Right renal cortex interstitium (tissue), 3 donors: ENCODE data around the gene ELANE. TPM values are rescaled to one million over a fixed set of nuclear protein-coding genes. Genes with fewer than 3 reads are reported as not detected.

Experiments used
- DNase-seq, 3 donors: peaks; one replicate each; pipeline ENCODE4 v3.0.0-alpha.2; 2013; ENCODE audit warnings: low read depth in 3 of 3, low spot score in 2 of 3
- polyA plus RNA-seq, 3 donors: library from polyadenylated mRNA; unstranded; fragments of 120-200 nt; gene quantifications; one replicate each; pipeline ENCODE4 v1.2.1, GENCODE V29; 2013; ENCODE audit not compliant: insufficient read length in 3 of 3

Gene ELANE
- polyA plus RNA-seq, 3 donors = 0.29 to 0.51 TPM; not detected in 1

DNA sequence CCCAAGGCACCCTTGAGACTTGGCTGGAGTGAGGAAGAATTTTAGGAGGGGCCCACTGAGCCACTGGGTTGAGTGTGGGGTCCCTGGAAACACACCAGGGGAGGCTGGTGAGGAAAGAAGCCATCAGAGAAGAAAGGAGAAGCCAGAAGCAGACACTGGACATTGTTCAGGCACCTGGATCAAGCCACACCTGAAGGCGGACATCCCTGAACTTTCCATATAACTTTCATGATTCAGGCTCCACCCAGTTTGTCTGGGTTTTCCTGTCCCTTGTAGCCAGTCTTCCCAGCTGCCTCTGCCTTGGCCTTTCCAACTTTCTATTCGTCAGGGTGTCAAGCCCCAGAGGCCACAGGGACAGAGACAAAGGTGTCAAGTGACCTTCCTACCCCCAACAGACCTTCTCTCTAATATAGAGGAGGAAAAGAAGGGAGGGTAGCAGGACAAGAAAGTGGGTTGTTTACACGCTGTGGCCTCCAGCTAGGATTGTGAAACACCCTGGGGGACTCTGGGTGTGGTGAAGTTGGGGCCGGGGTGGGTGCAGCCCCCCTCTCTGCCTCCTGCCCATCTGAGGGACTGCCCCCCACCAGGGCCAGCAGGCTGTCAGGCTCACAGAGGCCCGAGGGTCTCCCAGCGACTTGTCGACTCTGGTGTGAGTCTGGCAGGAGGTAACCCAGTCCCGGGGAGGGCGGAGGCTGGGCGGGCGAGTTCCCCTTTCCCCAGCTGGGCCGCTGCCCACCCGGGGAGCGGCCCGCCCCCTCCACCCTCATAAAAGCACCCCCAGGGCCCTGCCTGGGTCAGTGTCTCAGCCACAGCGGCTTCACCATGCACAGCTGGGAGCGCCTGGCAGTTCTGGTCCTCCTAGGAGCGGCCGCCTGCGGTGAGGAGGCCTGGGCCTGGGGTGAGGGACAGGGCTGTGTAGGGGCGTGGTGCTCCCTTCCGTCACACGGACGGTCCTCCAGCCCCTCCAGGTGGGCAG lies 7.1 kb downstream of the ELANE start, which contains the start of gene CFD:
Gene CFD (plus strand): TSS at position 797 of the 976 bp plus-strand sequence. CDS start 26 bp downstream, at position 823.
- DNase-seq = no peak

DNA sequence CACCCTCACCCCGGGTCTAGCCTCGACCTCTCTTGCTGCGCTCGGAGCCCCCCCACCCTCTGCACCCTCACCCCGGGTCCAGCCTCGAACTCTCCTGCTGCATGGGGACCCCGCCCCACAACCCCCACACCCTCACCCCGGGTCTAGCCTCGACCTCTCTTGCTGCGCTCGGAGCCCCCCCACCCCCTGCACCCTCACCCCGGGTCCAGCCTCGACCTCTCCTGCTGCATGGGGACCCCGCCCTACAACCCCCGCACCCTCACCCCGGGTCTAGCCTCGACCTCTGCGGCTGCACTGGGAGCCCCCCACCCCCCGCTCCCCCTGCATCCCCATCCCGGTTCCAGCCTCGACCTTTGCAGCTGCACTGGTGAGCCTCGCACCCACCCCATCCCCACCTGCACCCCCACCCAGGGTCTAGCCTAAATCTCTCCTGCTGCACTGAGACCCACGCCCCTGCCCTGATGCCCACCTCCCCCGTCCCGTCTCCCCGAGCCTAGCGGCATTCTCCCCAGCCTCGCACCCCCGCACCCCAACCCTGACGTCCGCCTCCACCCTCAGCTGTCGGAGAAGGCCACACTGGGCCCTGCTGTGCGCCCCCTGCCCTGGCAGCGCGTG lies 9.1 kb downstream of the ELANE start:
- no peak for DNase-seq

DNA sequence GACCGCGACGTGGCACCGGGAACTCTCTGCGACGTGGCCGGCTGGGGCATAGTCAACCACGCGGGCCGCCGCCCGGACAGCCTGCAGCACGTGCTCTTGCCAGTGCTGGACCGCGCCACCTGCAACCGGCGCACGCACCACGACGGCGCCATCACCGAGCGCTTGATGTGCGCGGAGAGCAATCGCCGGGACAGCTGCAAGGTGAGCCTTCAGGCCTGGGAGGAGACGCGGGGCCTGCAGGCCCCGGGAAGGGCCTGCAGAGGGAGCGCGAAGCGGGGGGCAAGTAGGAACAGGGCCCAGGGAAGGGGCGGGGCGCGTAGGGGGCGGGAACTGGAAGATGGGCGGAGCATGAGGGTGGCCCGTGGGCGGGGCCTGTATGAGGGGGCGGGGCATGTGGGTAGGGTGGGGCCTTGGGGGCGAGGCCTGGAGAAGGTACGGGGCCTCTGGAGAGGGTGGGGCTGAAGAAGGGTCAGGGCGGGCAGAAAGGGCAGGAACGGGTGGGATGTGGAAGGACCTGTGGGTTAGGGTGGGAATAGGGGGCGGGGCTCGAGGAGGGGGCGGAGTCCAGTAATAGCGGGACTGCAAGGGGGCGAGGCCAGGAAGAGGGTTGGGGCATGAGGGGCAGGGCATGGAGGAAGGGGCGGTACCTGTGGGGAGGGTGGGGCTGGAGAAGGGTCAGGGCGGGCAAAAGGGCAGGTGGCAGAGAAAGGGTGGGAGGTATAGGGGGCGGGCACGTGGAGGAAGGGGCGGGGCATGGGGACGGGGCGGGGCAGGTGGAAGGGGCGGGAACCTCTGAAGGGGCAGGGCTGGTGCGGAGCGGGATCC lies 9.9 kb downstream of the ELANE start:
- no peak for DNase-seq

DNA sequence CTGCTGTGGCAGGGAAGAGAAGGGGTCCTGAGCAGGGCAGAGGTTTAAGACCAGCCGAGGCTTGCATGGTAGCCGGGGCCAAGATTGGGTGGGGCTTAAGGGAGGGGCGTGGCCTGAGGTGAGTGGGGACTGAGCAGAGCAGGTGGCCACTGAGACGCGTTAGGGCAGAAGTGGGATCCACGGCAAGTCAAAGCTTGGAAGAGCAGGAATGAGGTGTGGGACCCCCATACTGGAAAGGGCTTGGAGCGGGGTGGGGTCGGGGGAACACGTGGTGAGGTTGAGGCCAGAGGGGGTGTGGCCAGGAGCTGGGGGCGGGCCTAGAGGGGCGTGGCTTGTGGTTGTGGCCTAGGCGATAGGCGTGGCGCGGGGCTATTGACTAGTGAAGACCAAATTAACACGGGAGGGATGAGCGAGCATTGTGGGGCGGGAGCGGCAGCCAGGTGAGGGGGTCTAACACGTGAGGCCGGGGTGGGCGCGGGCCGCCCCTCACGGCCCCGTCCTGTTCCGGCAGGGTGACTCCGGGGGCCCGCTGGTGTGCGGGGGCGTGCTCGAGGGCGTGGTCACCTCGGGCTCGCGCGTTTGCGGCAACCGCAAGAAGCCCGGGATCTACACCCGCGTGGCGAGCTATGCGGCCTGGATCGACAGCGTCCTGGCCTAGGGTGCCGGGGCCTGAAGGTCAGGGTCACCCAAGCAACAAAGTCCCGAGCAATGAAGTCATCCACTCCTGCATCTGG lies 10.6 kb downstream of the ELANE start:
- no peak for DNase-seq

DNA sequence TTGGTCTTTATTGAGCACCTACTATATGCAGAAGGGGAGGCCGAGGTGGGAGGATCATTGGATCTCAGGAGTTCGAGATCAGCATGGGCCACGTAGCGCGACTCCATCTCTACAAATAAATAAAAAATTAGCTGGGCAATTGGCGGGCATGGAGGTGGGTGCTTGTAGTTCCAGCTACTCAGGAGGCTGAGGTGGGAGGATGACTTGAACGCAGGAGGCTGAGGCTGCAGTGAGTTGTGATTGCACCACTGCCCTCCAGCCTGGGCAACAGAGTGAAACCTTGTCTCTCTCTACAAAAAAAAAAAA lies 11.2 kb downstream of the ELANE start:
- DNase-seq = no peak

DNA sequence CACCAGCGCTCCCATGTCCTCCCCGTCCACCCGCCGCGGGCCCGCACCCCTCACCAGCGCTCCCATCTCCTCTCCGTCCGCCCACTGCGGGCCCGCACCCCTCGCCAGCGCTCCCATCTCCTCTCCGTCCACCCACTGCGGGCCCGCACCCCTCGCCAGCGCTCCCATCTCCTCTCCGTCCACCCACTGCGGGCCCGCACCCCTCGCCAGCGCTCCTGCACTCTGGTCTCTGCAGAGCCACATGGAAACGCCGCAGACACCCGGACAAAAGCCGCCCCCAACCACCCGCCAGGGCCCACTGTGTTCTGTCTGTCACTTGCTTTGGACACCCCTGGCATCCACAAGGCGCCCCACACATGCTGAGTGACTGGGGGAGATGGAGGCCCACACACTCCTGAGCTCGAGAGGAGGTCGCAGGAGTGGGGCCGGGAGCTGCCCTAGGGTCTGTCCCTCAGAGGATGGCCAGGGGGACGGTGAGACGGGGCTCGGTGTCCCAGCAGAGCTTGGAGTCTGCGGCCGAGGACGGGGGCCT lies 14.7 kb downstream of the ELANE start:
- no peak for DNase-seq

DNA sequence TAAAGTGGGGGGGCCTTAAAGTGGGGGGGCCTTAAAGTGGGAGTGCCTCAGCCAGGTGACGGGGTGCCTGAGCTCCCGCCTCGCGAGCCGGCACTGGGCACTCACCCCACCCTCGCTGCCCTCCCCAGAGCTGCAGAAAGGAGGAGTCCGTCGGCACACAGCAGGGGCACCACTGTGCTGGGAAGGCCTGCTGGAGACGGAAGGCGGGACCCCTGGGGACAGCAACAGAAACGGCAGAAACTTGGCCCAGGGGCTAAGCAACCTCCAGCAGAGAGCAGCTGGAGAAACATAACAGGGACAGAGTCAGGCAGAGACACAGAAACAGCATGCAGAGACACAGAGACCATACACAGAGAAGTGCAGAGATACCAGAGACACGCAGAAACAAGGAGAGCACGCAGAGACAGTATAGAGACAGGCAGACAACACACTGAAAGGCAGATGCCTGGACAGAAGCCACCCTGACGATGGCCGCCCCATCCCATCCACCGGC lies 15.2 kb downstream of the ELANE start:
- DNase-seq = no peak

DNA sequence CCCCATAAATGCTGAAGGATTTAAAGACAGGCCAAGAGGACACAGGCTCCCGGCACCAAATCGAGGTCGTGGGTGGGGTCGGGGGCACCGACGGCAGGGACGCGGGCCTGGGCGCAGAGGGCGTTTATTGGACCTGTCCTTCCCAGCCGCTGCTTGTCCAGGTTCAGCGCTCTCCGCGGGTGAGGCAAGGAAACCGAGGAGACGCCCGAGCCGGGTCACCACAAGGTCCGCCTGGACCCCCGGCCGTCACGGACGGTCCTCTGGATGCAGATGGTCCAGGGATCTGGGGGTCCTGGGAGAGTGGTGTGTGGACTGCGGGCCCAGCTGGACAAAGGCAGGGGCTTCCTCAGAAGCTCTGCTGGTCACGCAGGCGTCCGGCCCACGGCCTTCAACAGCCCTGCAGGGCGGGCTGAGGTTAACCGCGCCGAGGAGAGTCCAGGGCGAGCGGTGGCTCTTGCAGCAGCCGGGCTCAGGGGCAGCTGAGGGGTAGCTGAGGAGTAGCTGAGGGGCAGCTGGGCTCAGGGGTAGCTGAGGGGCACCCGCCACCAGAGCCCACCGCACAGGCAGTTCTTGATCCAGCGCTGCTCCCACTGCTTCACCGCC lies 15.9 kb downstream of the ELANE start:
- no peak for DNase-seq

DNA sequence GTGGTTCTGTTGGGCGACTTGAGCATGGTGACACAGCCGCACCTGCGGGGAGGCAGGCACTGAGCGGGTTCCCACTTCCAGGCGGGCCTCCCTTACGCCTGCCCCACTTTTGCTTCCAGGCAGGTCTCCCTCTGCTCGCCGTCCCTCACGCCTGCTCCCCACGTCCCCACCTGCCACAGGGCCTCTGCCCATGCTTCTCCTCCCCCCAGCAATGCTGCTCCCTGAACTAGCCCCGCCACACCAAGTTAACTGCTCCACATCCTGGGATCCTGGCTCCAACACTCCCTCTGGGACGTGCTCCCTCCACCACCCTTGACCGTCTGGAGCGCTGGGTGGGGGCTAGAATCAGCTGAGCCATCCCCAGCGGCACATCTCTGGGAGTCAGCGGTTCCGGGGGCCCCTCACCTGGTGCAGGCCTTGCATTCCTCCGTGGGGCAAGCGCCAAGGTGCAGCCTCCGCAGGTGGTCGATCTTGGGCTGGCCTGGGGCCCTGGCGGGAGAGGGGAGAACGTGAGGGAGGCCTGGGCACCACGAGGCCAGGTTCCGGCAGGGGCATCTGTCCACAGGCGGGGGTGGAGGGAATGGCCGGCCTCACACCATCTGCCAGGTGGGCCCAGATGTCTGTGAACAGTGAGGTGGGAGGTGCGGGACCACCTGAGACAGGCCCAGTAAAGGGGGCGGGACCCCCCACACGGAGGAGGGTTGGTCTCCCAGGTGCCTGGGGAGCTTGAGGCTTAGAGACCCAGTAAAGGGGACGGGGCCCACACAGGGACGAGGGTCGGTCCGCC lies 16.5 kb downstream of the ELANE start:
- no peak for DNase-seq

DNA sequence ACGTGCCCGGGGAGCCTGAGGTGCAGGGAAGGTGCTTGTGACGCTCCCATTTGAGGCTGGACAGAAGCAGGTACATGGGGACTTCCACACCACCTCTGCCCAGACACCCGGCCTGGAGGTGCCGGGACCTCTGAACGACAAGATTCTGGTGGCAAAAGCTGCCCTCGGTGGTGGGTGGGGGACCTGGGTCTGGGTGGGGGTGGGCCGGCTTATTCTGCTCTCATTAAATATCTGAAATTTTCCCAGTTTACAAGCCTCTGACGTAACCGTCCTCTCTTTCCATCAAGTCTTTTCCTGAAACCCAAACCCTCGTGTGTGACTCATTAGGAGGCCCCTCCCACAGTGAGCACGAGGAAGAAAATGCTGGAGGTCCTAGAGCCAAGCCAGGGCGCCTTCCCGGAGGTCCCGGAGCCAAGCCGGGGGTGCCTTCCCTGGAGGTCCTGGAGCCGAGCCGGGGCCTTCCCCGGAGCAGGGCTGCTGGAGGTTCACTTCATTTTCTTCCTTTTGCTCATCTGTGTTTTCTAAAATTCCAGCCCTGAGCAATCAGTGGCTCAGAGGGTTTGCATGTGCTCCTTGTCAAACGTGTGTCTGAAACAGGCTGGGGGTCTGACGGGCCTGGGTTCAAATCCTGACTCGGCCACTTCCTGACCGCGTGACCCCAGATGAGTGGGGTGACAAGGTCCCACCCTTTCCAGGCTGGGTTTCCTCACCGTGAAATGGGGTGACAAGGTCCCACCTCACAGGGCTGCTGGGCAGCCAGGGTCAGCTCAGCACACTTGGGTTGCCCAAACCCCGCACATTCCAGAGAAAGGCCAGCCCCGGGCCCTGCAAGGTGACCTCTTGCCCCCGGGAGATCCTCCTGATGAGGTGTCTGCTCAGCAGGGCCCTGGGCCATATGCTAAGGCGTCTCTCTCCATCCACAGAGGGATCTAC lies 17.4 kb downstream of the ELANE start:
- DNase-seq = no peak

DNA sequence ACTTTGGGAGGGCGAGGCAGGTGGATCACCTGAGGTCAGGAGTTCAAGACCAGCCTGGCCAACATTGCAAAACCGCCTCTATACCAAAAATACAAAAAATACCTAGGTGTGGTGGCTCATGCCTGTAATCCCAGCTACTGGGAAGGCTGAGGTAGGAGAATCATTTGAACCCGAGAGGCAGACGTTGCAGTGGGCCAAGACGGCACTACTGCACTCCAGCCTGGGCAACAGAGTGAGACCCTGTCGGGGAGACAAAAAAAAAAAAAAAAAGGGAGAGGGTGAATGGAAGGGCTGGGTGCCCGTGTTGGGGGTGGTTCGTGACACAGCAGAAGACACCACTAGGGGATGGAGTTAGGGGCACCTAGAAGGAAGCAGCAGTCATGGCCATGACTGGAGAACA lies 18.2 kb downstream of the ELANE start:
- no peak for DNase-seq

DNA sequence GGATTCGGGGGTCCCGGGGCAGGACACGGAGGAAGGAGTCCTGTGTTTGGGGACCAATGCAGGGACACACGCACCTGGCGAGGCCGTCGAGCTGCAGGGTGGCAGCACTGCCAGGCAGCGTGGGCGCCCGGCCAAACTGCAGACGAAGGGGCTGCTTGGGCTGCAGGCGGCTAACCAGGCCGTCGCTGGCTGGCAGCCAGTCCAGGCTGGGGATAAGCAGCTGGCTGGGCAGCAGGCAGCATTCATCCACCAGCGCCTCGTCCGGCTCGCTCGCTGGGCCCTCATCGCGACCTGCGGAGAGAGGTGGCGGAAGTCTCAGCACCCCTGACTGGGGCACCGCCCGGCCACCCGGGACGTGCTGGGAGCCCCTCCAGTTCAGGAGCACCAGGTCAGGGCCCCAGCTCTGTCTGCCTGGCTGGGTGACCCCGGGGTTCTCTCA lies 18.9 kb downstream of the ELANE start:
- no peak for DNase-seq

DNA sequence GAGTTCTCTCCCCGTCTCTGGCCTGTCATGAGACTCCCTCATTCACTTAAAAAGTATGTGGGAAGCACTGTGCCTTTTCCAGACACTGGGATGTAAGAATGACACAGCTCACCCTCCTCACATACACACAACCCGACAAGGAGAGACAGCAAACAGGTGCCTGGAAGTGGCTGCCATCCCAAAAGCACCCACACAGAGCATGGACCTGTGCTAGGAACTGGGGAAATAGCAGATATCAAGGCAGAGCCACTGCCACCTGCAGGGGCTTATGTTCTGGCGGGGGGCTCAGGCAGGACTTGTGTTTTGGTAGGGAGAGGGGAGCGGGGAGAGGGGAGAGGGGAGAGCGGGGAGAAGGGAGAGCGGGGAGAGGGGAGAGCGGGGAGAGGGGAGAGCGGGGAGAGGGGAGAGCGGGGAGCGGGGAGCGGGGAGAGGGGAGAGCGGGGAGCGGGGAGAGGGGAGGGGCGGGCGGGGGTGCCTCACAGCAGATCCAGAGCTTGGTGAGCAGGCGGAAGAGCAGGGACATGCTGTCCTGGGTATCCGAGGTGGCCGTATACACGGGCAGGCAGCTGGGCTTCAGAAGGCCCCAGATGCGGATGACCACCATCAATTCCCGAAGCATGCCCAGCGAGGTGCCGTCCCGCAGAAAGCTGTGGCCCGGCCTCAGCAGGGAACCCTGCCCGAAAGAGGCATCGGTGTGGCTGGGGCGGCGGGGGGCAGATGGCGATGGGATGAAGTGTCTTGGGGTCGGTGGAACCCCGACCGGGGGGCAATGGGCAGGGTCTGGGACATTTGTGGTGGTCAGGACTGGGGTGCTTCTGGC lies 19.6 kb downstream of the ELANE start:
- DNase-seq = no peak

DNA sequence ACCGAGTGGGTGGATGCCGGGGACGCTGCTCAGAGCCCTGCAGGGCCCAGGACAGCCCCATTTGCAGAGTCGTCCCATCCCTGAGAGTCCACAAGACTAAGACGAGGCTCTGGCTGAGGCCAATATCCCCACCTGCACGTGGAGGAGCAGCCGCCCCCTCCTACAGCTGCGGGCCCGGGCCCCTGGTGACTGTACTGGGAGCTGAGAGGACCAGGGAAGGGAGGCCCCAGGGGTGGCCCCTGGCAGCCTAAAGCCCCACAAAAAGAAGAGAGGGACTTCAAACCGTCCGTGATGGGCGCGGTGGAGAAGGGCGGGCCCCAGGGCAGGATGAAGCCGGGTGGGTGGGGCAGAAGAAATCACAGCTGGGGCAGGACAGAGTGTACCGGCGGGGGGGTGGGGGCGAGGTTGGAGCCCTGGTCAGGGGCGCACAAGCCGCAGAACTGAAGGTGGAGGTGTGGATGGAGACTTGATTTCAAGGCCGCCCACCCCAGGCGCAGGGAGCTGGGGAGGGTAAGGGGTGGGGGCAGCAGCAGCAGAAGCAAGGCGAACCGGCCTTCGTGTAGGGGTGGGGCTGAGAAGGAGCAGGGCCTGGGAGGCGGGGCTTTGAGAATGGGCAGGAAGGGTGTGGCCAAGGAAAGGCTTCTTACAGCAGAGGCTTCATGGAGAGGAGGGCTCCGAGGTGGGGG lies 20.3 kb downstream of the ELANE start:
- DNase-seq = no peak

DNA sequence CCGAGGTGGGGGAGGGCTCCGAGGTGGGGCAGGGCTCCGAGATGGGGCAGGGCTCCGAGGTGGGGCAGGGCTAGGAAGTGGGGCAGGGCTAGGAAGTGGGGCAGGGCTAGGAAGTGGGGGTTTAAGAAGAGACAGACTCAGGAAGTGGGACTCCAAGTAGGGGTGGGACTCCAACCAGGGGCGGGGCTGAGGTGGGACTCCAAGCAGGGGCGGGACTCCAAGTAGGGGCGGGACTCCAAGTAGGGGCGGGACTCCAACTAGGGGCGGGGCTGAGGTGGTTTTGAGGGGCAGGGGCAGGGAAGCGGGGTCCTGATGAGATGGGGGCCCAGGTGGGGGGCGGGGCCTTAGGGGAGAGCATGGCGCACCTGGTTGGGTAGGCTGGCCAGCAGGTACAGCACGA lies 21.0 kb downstream of the ELANE start:
- DNase-seq = no peak

DNA sequence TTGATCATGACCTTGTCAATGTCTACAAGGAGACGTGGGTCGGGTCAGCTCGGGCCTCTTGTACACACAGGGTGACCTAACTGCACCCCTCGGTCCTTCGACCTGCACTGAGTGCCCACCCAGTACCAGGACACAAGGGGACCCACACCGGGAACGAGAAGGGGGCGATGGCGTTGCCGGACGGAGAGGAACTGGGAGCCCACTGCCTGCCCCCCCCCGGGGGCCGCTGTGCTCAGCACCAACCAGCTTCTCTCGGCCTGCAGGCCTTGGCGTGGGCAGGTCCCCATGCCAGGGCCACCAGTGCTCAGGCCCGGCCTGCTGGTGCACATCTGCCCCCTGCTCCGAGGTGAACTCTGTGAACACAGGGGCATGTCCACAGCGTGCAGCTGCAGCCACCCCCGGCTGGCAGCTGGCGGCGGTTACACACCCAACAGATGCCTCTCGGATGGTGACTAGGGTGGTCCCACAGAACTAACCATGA lies 21.5 kb downstream of the ELANE start:
- DNase-seq = no peak
